ENCODE measurements around the gene AKAP13.

DNA sequence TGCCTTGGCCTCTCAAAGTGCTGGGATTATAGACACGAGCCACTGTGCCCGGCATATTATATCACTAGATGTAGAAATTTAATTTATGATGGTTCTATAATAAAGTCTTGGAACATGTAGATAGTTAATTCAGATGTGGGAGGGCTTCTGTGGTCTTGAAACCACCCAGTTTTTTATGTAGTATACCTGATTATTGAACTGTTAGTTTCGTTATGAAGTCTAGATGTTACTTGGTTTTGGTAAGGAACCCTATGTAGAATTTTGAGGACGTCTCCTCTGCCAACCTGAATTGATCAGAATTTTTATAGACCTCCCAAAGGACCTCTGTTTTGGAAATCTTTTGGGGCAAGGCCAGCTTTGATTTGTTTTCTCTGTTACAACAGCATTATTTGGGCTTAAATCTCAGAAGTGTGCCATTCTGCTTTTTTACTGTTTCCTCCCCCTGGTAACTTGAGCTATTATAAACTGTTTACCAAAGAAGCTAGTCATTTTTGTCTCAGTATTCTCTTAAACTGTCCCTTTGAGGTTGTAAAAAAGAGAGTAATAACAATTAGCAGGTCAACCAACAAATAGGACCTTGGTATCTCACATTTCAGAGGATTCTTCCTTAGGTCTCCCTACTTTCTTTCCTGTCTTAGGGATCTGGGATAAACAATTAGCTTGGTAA is 20.8 kb downstream of the AKAP13 start:
- no peak for TF ChIP-seq POLR2A (IDR thresholded peaks at IDR 0.05)
- TF ChIP-seq, protein P1, sequence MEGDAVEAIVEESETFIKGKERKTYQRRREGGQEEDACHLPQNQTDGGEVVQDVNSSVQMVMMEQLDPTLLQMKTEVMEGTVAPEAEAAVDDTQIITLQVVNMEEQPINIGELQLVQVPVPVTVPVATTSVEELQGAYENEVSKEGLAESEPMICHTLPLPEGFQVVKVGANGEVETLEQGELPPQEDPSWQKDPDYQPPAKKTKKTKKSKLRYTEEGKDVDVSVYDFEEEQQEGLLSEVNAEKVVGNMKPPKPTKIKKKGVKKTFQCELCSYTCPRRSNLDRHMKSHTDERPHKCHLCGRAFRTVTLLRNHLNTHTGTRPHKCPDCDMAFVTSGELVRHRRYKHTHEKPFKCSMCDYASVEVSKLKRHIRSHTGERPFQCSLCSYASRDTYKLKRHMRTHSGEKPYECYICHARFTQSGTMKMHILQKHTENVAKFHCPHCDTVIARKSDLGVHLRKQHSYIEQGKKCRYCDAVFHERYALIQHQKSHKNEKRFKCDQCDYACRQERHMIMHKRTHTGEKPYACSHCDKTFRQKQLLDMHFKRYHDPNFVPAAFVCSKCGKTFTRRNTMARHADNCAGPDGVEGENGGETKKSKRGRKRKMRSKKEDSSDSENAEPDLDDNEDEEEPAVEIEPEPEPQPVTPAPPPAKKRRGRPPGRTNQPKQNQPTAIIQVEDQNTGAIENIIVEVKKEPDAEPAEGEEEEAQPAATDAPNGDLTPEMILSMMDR (IDR thresholded peaks at IDR 0.05), result no peak

All from esophagus squamous epithelium (tissue), 4 donors.